ENCODE results near the gene MAP3K7CL.

MAP3K7CL gene

DNA sequence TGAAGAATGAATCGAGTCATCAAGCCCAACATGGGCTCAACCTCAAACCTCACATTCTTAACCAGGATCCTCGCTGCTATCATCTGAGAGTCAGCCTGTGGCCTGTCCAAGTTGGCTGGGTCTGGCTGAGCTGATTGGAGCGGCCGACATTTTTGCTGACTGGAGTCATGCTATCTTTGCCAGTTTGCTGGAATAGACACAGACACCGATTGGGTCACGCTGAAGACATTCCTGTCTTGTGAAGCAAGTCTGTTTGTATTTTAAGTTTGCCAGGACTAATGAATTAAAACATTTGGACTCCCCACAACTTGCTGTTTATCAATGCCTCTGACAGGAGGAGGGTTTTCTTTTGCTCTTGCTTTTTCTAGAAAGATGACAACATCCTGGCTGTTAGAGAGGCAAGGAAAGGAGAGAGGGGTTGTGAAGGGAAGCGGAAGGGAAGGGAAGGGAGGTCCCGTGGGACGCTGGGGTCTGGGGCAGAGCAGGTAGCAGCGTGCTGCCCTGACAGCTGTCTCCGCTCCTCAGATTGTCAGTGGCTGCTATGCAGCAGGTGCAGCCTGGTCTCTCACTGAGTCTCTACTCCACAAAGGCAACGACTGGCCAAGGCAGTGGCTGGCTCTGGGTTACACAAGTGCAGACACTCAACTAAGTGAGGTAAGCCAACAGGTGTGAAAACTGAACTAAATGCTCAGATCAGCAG is at the start of gene MAP3K7CL:
Gene MAP3K7CL (plus strand): TSS at position 375 of the 700 bp plus-strand sequence. CDS start 2,701 bp downstream, outside the sequence.
- DNase-seq (ENCODE audit: low read depth, low spot score) = peak; percentile 99

DNA sequence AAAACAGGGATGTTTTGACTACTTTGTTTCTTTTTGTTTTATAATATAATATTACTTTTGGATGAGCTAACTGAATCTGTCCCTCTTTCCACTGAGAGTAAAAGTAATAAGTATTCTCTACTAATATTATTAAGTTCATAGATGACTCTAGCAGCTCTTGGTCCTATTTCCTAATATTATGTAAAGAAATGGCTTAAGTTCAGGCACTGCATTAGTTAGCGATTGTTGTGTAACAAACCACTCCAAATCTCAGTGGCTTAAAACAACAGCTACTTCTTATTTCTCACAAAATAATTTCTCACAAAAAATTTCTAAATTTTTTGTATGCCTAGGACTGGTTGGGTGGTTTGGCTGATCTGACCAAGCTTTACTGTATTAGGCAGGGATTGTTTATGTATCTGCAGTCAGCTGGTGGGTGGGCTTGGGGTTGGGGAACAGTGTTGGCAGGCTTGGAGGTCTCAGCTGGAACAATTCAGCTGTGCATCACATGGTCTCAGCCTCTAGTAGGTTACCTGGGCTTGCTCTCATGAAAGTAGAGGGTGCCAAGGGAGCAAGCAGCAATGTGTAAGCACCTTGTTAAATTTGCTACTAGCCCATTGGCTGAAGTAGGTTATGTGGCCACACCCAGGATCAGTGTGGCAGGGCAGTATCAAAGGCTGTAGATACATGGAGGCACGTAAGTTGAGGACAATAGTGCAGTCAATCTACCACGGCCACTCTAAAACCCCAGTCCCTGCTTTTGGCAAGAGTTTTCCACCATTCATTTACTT is 48.2 kb upstream of the MAP3K7CL start:
- no peak for DNase-seq (ENCODE audit: low read depth, low spot score)

GRCh38 chr21:29083306-29083705 is 47.1 kb upstream of the MAP3K7CL start:
- no peak for DNase-seq (ENCODE audit: low read depth, low spot score)

GRCh38 chr21:29084372-29084771 is 46.1 kb upstream of the MAP3K7CL start:
- DNase-seq (ENCODE audit: low read depth, low spot score) = no peak

DNA sequence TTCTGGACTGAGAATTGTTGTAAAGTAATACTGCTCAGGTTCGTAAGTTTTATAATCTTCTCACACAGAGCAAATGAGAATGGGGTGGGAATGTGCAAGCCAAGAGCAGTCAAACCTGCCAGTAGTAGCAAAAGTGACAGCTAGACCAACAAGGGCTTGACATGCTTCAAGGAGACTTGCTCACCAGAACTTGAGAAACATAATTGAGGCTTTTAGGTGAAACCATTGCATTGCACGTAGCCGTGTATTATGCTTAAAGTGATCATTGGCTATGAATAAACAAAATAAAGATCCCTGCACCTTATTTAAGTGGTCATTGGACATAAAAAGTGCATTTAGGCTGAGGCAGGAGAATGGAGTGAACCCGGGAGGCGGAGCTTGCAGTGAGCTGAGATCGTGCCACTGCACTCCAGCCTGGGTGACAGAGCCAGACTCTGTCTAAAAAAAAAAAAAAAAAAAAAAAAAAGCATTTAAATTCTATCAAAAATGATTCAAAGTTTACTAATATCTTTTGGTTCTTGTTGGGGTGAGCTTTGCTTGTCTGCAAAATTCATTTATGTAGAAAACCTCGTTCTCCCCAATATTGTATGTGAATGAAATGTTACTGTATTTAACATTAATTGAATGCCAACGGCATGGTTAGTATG is 45.2 kb upstream of the MAP3K7CL start:
- DNase-seq (ENCODE audit: low read depth, low spot score) = no peak

DNA sequence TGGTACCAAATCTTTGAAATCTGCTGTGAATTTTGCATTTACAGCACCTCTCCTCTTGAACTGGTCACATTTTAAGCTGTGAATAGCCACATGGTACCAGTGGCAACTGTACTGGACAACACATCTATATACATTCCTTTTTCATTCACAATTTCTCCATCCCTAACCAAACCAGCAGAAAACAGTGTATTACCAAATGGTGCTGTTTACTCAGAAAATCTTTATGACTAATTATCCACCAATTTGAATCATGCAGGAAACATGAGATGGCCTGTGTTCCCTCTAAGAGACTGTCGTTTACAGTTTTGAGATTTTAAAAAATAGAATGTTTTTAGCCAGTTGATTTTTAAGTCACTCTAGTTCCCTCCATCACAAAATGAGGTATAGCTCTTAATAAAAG is 39.4 kb upstream of the MAP3K7CL start:
- DNase-seq (ENCODE audit: low read depth, low spot score) = peak; percentile 53

DNA sequence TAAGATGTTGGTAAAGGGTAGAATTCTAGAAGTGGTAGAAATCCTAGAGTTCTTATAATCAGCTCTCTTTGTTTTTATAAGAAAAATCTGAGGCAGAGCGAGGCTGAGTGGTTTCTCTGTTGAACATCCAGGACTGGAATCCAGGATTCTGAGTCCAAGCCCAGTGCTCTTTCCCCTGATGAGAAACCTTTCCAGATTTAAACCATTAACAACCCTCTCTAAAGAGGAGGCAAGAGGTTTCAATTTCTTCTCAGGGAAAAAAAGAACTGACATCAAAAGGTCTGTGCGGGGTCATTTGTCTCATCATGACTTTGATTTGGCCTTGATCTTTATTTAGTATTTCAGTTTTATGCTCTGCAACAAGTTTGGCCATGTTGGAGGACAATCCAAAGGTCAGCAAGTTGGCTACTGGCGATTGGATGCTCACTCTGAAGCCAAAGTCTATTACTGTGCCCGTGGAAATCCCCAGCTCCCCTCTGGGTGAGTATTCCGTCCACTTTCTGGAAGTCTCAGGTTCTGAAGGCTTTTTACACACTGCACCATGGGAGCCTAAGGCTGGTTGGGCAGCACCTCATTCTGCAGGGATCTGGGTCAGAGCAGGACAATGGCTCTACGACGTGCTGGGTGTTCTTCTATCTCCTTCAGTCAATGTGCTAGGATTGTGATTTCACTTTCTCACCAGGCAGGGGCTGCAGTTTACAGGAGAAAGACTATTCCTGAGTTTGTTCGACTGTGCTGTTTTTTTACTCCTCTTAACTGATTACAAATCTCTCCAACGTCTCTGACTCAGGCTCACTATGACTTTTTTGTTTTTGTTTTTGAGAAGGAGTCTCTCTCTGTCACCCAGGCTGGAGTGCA is 38.1 kb upstream of the MAP3K7CL start:
- DNase-seq (ENCODE audit: low read depth, low spot score) = peak; percentile 46

DNA sequence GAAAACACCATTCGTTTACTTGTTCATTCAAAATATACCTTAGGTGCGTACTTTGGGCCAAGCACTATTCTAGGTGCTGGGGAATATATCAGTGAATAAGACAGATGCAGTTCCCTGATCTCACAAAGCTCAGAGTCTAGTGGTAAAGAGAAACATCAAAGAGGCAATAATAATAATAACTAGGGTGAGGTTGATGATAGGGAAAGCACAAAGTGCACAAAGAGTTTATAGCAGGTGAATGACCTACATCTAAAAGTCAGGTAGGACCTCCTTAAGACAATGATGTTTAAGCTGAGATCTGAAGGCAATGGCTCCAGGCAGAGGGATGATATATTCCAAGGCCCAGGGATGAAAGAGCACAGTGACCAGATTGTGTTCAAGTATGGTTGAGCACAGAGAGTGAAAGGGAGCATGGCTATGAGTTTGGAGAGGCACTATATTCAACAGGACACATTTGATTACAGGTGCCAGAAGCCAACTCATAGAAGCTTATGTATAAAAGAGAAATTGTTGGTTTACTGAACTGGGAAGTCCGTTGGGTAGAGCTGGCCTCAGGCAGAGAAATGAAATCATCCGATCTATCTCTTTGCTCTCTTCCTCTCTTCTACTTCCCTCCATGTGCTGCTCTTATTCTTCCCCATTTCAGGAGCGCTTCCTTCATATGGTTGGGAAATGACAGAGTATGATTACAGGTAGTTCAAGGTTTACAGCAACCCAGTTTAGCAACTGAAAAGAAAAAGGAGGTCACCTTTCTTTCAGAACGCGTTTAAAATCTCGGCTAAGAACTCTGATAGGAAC is 34.0 kb upstream of the MAP3K7CL start:
- no peak for DNase-seq (ENCODE audit: low read depth, low spot score)

DNA sequence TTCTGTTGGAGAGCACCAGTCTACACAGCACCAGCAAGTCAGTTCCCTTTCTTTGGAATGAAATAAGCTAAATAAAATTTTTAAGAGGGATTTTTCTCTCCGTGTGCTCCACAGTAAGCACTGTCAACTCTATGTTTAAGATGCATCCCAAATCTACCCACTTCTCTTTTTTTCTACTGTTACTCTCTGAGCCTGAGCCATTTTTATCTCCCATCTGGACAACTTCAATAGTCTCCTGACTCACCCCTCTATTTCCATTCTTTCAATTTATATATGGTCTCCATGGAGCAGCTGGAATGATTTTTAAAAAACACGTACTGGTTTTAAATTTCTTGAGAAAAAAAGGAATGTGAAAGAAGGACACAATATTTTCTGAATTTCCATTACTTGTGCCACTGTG is 32.3 kb upstream of the MAP3K7CL start:
- DNase-seq (ENCODE audit: low read depth, low spot score) = no peak

DNA sequence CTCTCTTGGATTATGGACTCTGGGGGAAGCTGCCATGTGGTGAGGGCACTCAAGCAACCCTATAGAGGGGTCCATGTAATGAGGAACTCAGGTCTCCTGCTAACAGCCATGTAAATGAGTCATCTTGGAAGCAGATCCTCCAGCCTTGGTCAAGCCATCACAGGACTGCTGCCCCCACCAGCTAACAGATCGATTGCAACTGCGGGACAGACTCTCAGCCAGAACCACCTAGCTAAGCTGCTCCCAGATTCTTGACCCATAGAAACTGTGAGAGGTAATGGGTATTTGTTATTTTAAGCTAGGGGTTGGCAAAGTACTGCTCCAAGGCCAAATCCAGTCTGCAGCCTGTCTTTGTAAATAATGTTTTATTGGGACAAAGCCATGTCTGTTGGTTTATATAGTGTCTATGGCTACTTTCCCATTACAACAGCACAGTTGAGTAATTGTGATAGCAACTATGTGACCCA is 27.6 kb upstream of the MAP3K7CL start:
- DNase-seq (ENCODE audit: low read depth, low spot score) = no peak

DNA sequence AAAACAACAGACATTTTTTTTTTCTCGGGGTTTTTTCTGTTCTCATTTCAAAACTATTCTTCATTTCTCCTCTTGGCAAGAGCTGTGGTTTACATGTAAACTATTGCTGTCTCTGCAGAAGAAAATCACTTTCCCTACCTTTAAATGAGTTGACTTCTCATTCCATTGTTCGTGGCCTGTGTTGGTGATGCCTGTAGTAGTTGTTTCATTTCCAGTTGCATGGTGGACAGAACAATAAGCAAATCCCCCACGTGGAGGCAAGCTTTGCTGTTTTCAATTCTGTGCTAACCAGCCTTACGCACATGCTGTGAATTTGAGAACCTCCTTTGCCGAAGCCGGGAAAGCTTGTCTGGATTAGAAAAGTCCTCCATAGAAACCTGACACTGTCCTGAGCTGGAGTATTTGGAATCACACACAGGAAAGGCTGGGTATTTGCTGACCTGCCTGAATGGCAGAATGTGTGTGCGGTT is 26.2 kb upstream of the MAP3K7CL start:
- peak; percentile 28 for DNase-seq (ENCODE audit: low read depth, low spot score)

DNA sequence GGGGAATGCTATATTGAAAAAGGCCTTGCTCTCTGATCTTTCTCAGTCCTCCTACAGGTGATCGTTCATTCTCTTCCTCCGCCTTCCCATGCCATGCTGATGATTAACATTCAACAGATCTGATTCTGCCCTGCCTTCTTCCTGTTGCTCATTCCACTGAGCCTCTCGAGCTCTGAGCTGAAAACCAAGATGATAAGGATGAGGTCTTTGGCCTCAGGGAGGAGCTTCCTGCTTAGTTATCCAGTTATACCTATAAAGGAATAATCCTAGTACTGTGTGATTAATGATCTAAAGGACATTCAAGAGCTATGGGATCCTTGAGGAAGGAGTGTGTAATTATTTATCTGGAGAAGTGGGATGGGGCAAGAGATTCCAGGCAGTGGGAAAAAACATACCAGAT is 25.2 kb upstream of the MAP3K7CL start:
- peak; percentile 14 for DNase-seq (ENCODE audit: low read depth, low spot score)

DNA sequence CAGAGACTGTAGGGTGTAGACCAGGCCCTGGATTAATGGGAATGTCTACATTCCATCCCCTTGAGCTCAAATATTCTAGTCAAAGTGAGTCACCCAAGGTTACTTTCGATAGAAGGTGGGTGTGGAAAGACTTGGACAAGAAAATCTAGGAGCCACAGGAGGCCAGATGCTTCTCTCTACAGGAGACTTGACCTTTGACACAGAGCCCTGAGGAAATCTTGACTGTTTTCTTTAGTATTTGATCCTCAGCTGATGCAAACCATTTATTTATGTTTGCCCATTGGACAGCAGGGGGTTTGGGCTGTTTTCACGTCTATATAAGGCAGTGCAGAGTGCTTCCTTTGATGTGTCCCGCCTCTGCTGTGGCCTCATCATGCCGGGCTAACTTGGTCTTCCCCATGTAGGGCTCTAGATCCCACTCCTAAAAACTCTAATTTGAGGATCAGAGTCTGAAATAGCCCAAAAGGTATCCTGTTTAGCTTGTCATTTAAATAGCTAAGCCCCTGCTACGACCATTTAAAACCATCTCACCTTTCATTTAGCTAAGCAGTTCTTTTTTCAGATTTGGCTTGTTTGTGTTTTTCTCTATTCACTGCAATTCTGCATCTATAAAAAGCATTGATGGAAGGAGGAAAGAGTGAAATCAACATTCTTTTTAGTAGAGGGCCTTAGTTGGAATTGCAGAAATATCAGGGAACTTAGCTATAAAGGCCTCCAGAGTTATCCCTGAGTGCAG is 15.5 kb upstream of the MAP3K7CL start:
- DNase-seq (ENCODE audit: low read depth, low spot score) = peak; percentile 51

- DNase-seq (ENCODE audit: low read depth, low spot score) = no peak
These were observed 14.5 kb upstream of the MAP3K7CL start for GRCh38 chr21:29115899-29116298.

GRCh38 chr21:29117372-29117955 is 13.0 kb upstream of the MAP3K7CL start:
- no peak for DNase-seq (ENCODE audit: low read depth, low spot score)

DNA sequence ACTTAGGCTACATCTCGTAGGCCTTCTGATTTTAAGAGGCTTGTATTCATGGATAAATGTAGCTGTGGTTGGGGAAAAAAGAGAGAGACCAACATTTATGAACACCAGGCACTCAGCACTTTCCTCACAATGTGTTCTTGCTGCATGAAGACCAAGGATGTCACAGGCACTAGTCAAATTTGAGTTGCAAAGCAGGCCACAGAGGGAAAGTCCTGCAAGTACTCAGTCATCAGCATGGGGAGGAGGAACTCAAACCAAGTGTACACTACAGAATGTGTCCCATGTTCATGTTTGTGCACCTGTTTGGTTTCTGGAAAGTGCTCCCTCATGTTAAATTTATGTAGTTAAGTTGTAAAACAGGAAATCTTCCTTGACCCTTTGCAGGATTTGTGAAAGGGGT is 8.7 kb upstream of the MAP3K7CL start:
- DNase-seq (ENCODE audit: low read depth, low spot score) = no peak

GRCh38 chr21:29124645-29125044 is 5.8 kb upstream of the MAP3K7CL start:
- DNase-seq (ENCODE audit: low read depth, low spot score) = no peak

- no peak for DNase-seq (ENCODE audit: low read depth, low spot score)
These were observed 5.3 kb upstream of the MAP3K7CL start for GRCh38 chr21:29125191-29125590.

- no peak for DNase-seq (ENCODE audit: low read depth, low spot score)
These were observed 4.5 kb upstream of the MAP3K7CL start for GRCh38 chr21:29125979-29126378.

- DNase-seq (ENCODE audit: low read depth, low spot score) = no peak
These were observed 2.8 kb downstream of the MAP3K7CL start for GRCh38 chr21:29133241-29133640.

Data from astrocyte of the hippocampus (primary cell).